Suprapubic skin (tissue), 4 donors: ENCODE results near the gene EPG5. TPM values are rescaled to one million over a fixed set of nuclear protein-coding genes. Genes with fewer than 3 reads are reported as not detected.

Experiments used
- DNase-seq, 2 donors: peaks; one replicate each; pipeline ENCODE4 v3.0.0-alpha.2; 2019; ENCODE audit warnings: low spot score in 2 of 2
- H3K27ac ChIP-seq: fragments of 200-600 bp; sonication (generic); one replicate; pipeline ENCODE4 v1.5.1; 2019
- H3K27me3 ChIP-seq: fragments of 200-600 bp; sonication (generic); one replicate; pipeline ENCODE4 v1.5.1; 2019
- H3K36me3 ChIP-seq: fragments of 200-600 bp; sonication (generic); one replicate; pipeline ENCODE4 v1.5.1; 2019
- H3K4me1 ChIP-seq: fragments of 200-600 bp; sonication (generic); one replicate; pipeline ENCODE4 v1.5.1; 2019
- H3K4me3 ChIP-seq: fragments of 200-600 bp; sonication (generic); one replicate; pipeline ENCODE4 v1.5.1; 2019; ENCODE audit warnings: mild to moderate bottlenecking
- H3K9me3 ChIP-seq: fragments of 200-600 bp; sonication (generic); one replicate; pipeline ENCODE4 v1.5.1; 2019
- EP300 ChIP-seq: sonication (generic); formaldehyde crosslinking; IDR thresholded peaks from one replicate; pipeline ENCODE4 v1.6.1; 2017; ENCODE audit warnings: antibody characterized with exemption
- POLR2A ChIP-seq, 2 donors: fragments of 450-650 bp; IDR thresholded peaks; one replicate each; pipeline ENCODE4 v1.6.1; 2017; ENCODE audit warnings: antibody characterized with exemption in 2 of 2, mild to moderate bottlenecking in 2 of 2, moderate library complexity in 2 of 2
- POLR2AphosphoS5 ChIP-seq, 3 donors: sonication (generic); formaldehyde crosslinking; IDR thresholded peaks; one replicate each; pipeline ENCODE4 v1.6.1; 2017; ENCODE audit warnings: antibody characterized with exemption in 3 of 3
- WGBS: methylation state at CpG from one replicate; pipeline ENCODE4 v1.1.5; 2018; 5-methylcytosine and 5-hydroxymethylcytosine counted together
- total RNA-seq, 4 donors: library from RNA; depleted of rRNA; stranded (reverse); fragments of >200 nt; gene quantifications; one replicate each; pipeline ENCODE4 v1.1.0, GENCODE V29; 2016
- TF ChIP-seq, protein P1 (sequence below), 2 donors: fragments of 200-600 bp in 1 of 2; fragments of 450-650 bp in 1 of 2; sonication (generic) in 1 of 2; IDR thresholded peaks; one replicate each; pipeline ENCODE4 v1.5.1; 2016 to 2019; ENCODE audit warnings: antibody characterized with exemption in 2 of 2, mild to moderate bottlenecking in 1 of 2, moderate library complexity in 1 of 2

EPG5 gene
- total RNA-seq, 4 donors from 2014 or later, result 31.5 to 107 (median 53.5) TPM

DNA sequence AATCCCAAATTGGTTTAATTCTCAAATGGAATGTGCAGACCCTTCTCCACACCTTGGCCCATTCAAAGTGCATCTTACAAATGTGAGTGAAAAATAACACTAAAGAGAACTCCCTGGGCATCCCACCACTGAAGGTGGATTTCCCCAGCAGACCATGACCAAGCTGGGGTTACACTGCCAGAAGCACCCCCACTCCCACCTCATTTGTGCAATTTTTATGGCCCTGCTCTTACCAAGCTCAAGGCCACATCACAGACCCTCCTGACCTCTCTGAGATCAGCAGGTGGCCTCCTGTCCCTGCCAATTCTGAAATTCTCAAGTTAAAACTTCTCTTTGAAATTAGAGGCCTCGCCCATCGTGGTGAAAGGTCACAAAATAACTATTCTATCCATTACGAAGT lies 120.0 kb downstream of the EPG5 start:
- TF ChIP-seq, protein P1, sequence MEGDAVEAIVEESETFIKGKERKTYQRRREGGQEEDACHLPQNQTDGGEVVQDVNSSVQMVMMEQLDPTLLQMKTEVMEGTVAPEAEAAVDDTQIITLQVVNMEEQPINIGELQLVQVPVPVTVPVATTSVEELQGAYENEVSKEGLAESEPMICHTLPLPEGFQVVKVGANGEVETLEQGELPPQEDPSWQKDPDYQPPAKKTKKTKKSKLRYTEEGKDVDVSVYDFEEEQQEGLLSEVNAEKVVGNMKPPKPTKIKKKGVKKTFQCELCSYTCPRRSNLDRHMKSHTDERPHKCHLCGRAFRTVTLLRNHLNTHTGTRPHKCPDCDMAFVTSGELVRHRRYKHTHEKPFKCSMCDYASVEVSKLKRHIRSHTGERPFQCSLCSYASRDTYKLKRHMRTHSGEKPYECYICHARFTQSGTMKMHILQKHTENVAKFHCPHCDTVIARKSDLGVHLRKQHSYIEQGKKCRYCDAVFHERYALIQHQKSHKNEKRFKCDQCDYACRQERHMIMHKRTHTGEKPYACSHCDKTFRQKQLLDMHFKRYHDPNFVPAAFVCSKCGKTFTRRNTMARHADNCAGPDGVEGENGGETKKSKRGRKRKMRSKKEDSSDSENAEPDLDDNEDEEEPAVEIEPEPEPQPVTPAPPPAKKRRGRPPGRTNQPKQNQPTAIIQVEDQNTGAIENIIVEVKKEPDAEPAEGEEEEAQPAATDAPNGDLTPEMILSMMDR (IDR thresholded peaks at IDR 0.05), result no peak
- no peak for TF ChIP-seq EP300
- TF ChIP-seq POLR2AphosphoS5 (IDR thresholded peaks at IDR 0.05), result no peak
- TF ChIP-seq POLR2A (IDR thresholded peaks at IDR 0.05), result no peak
- Histone ChIP-seq H3K27ac (no peak overlapping the region), H3K9me3 (no peaks in the 10 kb centered on the region), H3K4me3 (no peak overlapping the region), H3K36me3 (peaks cover 15% of the 10 kb centered on the region), H3K4me1 (no peaks in the 10 kb centered on the region), H3K27me3 (no peaks in the 10 kb centered on the region)
- no peak for DNase-seq
- WGBS, result 54% methylated on average over 3 of the region's 3 CpGs

DNA sequence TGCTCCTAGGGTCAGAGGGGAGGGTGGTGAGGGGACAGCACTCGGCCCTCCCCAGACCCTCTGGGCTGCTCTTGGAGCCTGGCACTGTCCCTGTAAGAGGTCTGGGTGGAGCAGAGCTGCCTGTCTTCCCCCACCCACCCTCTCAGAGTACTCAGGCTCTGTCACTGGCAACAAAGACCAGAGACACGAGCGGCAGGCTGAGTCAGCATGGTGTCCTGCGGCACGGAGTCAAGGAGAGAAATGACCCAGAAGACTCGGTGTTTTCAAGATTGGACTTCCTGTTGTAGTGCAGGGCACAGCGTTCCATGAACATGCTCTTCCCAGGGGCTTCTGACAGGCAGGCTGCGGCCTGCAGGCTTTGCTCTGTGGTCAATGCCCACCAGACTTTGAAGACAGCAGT lies 121.7 kb downstream of the EPG5 start:
- peaks cover 10% of the 10 kb centered on the region for H3K36me3 ChIP-seq
- 79% methylated on average over 5 of the region's 8 CpGs for WGBS
- no peak overlapping the region for H3K4me3 ChIP-seq
- DNase-seq, result no peak
- no peak overlapping the region for H3K27ac ChIP-seq
- TF ChIP-seq POLR2A (IDR thresholded peaks at IDR 0.05), result no peak
- no peak for TF ChIP-seq POLR2AphosphoS5 (IDR thresholded peaks at IDR 0.05)
- TF ChIP-seq EP300, result no peak
- TF ChIP-seq, protein P1 (IDR thresholded peaks at IDR 0.05), result no peak
- H3K27me3 ChIP-seq, result peaks cover 3% of the 10 kb centered on the region
- H3K4me1 ChIP-seq, result no peaks in the 10 kb centered on the region
- no peaks in the 10 kb centered on the region for H3K9me3 ChIP-seq

DNA sequence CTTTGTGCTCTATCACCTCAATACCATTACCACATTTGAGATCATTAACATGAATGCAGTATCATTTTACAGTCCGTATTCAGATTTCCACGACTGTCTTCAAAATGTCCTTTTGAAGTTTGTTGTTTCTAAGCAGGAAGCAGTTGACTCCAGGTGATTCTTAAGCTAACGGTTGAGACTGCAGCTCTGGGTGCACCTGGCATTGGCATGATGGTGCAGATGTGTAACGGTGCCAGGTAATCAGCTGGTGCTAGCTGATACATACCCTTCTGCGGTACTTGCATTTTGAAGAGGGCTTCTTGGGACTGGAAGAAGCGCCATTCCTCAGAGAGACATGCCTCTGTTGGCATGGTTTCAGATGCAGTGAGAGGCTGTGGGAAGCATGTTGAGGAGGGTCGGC lies 122.2 kb downstream of the EPG5 start:
- no peak overlapping the region for H3K4me3 ChIP-seq
- 82% methylated on average over 6 of the region's 7 CpGs for WGBS
- no peak for TF ChIP-seq POLR2AphosphoS5 (IDR thresholded peaks at IDR 0.05)
- H3K27me3 ChIP-seq, result peaks cover 3% of the 10 kb centered on the region
- H3K27ac ChIP-seq, result no peak overlapping the region
- DNase-seq, result no peak
- H3K9me3 ChIP-seq, result no peaks in the 10 kb centered on the region
- H3K36me3 ChIP-seq, result peaks cover 5% of the 10 kb centered on the region
- no peaks in the 10 kb centered on the region for H3K4me1 ChIP-seq

DNA sequence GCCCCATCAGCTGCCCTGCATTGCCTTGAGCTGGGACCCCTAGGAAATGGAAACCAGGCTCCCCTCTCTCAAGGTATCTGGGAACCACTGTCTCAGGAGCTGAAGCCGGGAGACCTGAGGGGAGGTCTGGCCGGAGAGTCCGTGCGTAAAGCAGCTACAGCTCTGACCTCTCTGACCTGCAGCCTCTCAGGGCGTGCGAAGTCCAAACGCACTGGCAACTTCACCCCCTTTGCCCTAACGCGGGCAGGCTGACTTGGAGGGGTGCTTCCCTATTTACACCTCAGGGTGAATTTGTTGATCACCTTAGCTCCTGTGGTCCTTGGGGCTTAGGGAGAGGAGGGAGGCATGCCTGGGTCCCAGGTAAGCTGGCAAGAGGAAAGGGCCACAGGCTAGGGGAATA lies 124.1 kb downstream of the EPG5 start:
- Histone ChIP-seq H3K4me3 (no peak overlapping the region), H3K9me3 (no peaks in the 10 kb centered on the region), H3K27me3 (peaks cover 16% of the 10 kb centered on the region), H3K27ac (no peak overlapping the region), H3K36me3 (no peaks in the 10 kb centered on the region), H3K4me1 (peaks cover 12% of the 10 kb centered on the region)
- no peak for TF ChIP-seq POLR2AphosphoS5 (IDR thresholded peaks at IDR 0.05)
- no peak for TF ChIP-seq EP300
- TF ChIP-seq POLR2A (IDR thresholded peaks at IDR 0.05), result no peak
- TF ChIP-seq, protein P1 (IDR thresholded peaks at IDR 0.05), result no peak
- 89% methylated on average over 5 of the region's 9 CpGs for whole genome bisulfite sequencing
- no peak for DNase-seq

DNA sequence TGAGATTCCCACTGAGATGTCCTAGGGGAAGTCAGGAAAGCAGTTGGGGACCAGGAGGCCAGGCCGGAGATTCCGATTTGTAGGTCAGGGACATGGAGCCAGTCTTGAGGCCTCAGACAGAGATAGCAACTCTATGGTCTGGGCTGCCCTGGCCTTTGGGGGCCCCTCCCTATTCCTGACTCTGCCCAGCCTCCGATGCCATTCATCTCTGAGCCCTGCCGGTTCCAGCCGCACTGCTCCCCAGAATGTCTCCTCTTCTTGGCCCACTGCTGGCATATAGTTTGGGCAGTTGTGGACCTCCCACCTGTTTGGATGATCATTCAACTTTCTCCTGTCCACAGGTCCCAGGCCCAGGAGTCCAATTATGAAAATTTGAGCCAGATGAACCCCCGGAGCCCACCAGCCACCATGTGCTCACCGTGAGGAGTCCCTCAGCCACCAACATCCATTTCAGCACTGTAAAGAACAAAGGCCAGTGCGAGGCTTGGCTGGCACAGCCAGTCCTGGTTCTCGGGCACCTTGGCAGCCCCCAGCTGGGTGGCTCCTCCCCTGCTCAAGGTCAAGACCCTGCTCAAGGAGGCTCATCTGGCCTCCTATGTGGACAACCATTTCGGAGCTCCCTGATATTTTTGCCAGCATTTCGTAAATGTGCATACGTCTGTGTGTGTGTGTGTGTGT lies 125.2 kb downstream of the EPG5 start:
- TF ChIP-seq POLR2AphosphoS5 (IDR thresholded peaks at IDR 0.05) (no peak), EP300 (no peak), POLR2A (IDR thresholded peaks at IDR 0.05) (no peak)
- TF ChIP-seq, protein P1 (IDR thresholded peaks at IDR 0.05), result no peak
- Histone ChIP-seq H3K4me1 (peaks cover 23% of the 10 kb centered on the region), H3K27me3 (peaks cover 27% of the 10 kb centered on the region), H3K4me3 (no peak overlapping the region), H3K9me3 (no peaks in the 10 kb centered on the region), H3K36me3 (no peaks in the 10 kb centered on the region), H3K27ac (no peak overlapping the region)
- DNase-seq, result no peak
- 90% methylated on average over 10 of the region's 12 CpGs for WGBS
